ENCODE measurements around the gene FAM193B. TPM values are rescaled to one million over a fixed set of nuclear protein-coding genes. Genes with fewer than 3 reads are reported as not detected.
A peak's percentile ranks its signal among the peaks of the same experiment; 100 is the strongest.
"Not testable (repeated sequence)": the region's sequence is repeated elsewhere in the genome, so short reads cannot be mapped to it uniquely, and the experiment has no call there.

Gene FAM193B
- total and polyA plus RNA-seq, 9 of the 15 experiments (the other 6 are each of a cell fraction or from before 2014, with no cell fraction given), result 4.4 to 76.4 (median 37.3) TPM

GRCh38 chr5:177485753-177486152, 68.6 kb downstream of the FAM193B start:
- 95% methylated on average over 3 of the region's 3 CpGs for WGBS (ENCODE audit: insufficient coverage, low coverage, missing lambda C conversion rate)
- H3K79me2 ChIP-seq (ENCODE audit: control insufficient read depth, insufficient read depth, low read length); H3K9me3 ChIP-seq (replicated peaks; ENCODE audit: control insufficient read depth, insufficient read depth, low read depth, low read length); H2AFZ ChIP-seq (ENCODE audit: low read depth, low read length); H3K9me1 ChIP-seq (ENCODE audit: control insufficient read depth, insufficient read depth, low read length); ATAC-seq; H3K27ac ChIP-seq (ENCODE audit: extremely low read depth, low read depth, low read length); H3K4me3 ChIP-seq; intact Hi-C loops (cut with micrococcal nuclease); H4K20me1 ChIP-seq (replicated peaks; ENCODE audit: control insufficient read depth, insufficient read depth, low read length); DNase-seq (ENCODE audit: extremely low read depth in 1 of 4, low spot score in 3 of 4); H3K4me2 ChIP-seq (ENCODE audit: insufficient read depth, low read length); BruUV-seq (replicated peaks); H3K27me3 ChIP-seq (ENCODE audit: control insufficient read depth in 2 of 2, insufficient read depth in 2 of 2, low read length in 2 of 2); H3K9ac ChIP-seq (ENCODE audit: insufficient read depth in 1 of 2, low read depth in 2 of 2, low read length in 2 of 2); FAIRE-seq; in situ Hi-C loops (cut with MboI); CTCF ChIA-PET (ENCODE audit: low intra/inter-chr PET ratio): not testable (repeated sequence)
- H3K4me1 ChIP-seq (replicated peaks in 1 of 2; ENCODE audit: control insufficient read depth in 2 of 2, insufficient read depth in 2 of 2, low read length in 2 of 2), result peaks cover 0 to 42% of the 10 kb centered on the region in 2 experiments; a peak in 3 of 5 replicates
- TF ChIP-seq ZNF121 (CRISPR knock-in tag; conservative IDR thresholded peaks at IDR 0.05) (peak; percentile 72), POLR2B (IDR thresholded peaks at IDR 0.05; ENCODE audit: low read depth, partially characterized antibody) (peak; percentile 34)
- POLR2A ChIA-PET, result interaction anchor here (0.6 to 2.4 kb wide), 6 partner anchors 9 to 403 kb away, joined by 3 to 14 read pairs (median 4); no protein-coding TSS in a partner anchor
- peaks cover 71% of the 10 kb centered on the region; the same call in 2 of the 3 replicates for H3K36me3 ChIP-seq (ENCODE audit: control insufficient read depth, insufficient read depth, low read length)

- Histone ChIP-seq H3K9ac (ENCODE audit: insufficient read depth in 1 of 2, low read depth in 2 of 2, low read length in 2 of 2) (peak overlapping the region in 1 of 2 experiments; percentile 76; a peak in 2 of 4 replicates), H2AFZ (ENCODE audit: low read depth, low read length) (no peak overlapping the region), H3K9me3 (replicated peaks; ENCODE audit: control insufficient read depth, insufficient read depth, low read depth, low read length) (no peaks in the 10 kb centered on the region), H3K27me3 (ENCODE audit: control insufficient read depth in 2 of 2, insufficient read depth in 2 of 2, low read length in 2 of 2) (no peaks in the 10 kb centered on the region), H3K4me3 (no peak overlapping the region), H3K36me3 (ENCODE audit: control insufficient read depth, insufficient read depth, low read length) (peaks cover 64% of the 10 kb centered on the region; the same call in 2 of the 3 replicates), H3K9me1 (ENCODE audit: control insufficient read depth, insufficient read depth, low read length) (no peaks in the 10 kb centered on the region), H3K27ac (ENCODE audit: extremely low read depth, low read depth, low read length) (no peak overlapping the region), H3K4me2 (ENCODE audit: insufficient read depth, low read length) (no peak overlapping the region), H3K79me2 (ENCODE audit: control insufficient read depth, insufficient read depth, low read length) (no peaks in the 10 kb centered on the region), H3K4me1 (replicated peaks in 1 of 2; ENCODE audit: control insufficient read depth in 2 of 2, insufficient read depth in 2 of 2, low read length in 2 of 2) (peaks cover under 1 to 36% of the 10 kb centered on the region in 2 experiments; a peak in 3 of 5 replicates), H4K20me1 (replicated peaks; ENCODE audit: control insufficient read depth, insufficient read depth, low read length) (no peaks in the 10 kb centered on the region)
- ATAC-seq, result peak; percentile 25
- 71% methylated on average over 13 of the region's 13 CpGs for WGBS (ENCODE audit: insufficient coverage, low coverage, missing lambda C conversion rate)
- in situ Hi-C loops (cut with MboI), result no loop called here
- POLR2A ChIA-PET, result interaction anchor here (0.6 to 2.4 kb wide), 6 partner anchors 8 to 403 kb away, joined by 3 to 14 read pairs (median 4); no protein-coding TSS in a partner anchor
- no peak for FAIRE-seq
- DNase-seq (ENCODE audit: extremely low read depth in 1 of 4, low spot score in 3 of 4), result no peak
- CTCF ChIA-PET (ENCODE audit: low intra/inter-chr PET ratio), result no interaction called here
- no TSS peak for BruUV-seq (replicated peaks)
- intact Hi-C loops (cut with micrococcal nuclease), result no loop called here
- TF ChIP-seq KDM5B (IDR thresholded peaks at IDR 0.05; ENCODE audit: insufficient replicate concordance, low read depth, low read length) (no peak), PATZ1 (CRISPR knock-in tag; IDR thresholded peaks at IDR 0.05; ENCODE audit: borderline replicate concordance) (no peak), POLR2AphosphoS2 (IDR thresholded peaks at IDR 0.05; ENCODE audit: low read length) (peak; percentile 84; the same call in 1 of the 2 replicates), CREB3L1 (IDR thresholded peaks at IDR 0.05; ENCODE audit: borderline replicate concordance, low read depth) (no peak), SUPT5H (IDR thresholded peaks at IDR 0.05) (peak; percentile 5), HBP1 (CRISPR knock-in tag; IDR thresholded peaks at IDR 0.05) (0 out of 2 replicates have a peak, but pooled peaks have one; percentile 10), ARID2 (IDR thresholded peaks at IDR 0.05) (no peak)
These were observed 69.3 kb downstream of the FAM193B start for GRCh38 chr5:177484902-177485549.

Measured in K562 (cell line).